ENCODE data around the gene PFKFB3. TPM values are rescaled to one million over a fixed set of nuclear protein-coding genes. Genes with fewer than 3 reads are reported as not detected.

Gene PFKFB3
- total and polyA plus RNA-seq, 9 of the 15 experiments (the other 6 are each of a cell fraction or from before 2014, with no cell fraction given) = 0.46 to 21.6 (median 7.8) TPM

DNA sequence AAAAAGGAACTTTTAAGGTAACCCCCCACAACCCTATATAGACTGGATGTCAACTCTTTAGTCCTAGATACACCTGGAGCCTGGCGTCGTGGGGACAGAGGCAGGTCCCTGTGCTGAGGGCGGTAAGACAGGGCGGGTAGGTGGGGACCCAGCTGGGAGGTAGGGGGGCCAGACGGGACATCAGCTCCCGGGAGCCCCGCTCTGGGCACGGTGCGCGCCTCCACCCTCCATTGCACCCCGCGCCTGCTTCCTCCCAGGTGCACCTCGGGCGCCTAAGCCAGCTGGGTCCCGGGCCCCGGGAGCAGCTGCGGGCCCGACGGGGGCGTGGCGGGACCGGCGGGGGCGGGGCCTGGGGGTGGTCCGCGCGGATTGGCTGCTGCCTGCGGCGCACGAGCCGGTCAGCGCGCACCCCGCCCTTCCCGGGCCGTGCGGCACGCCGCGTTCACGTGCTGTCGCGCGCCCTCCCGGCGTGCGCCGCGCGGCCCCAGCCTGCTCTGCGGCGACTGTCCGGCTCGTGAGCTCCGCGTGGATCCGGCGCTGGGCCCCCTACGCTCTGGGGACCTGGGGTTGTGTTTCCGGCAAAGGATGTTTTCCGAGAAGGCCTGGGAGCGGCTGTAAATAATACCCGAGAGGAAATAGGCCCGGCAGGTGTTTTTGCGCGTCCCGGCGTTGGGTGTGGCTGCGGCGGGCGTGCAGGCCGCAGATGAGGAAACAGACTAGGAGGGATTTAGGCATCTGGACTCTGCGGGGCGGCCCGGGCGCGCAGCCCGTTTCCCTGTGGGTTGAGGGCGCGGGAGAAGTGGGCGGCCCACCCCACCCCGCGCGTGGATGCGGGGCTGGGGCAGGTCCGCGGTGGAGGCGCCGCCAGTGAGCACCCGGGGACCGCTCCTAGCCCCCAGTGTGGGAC, 39.1 kb upstream of the PFKFB3 start (continued):
- TF ChIP-seq, protein P1, sequence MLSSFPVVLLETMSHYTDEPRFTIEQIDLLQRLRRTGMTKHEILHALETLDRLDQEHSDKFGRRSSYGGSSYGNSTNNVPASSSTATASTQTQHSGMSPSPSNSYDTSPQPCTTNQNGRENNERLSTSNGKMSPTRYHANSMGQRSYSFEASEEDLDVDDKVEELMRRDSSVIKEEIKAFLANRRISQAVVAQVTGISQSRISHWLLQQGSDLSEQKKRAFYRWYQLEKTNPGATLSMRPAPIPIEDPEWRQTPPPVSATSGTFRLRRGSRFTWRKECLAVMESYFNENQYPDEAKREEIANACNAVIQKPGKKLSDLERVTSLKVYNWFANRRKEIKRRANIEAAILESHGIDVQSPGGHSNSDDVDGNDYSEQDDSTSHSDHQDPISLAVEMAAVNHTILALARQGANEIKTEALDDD (IDR thresholded peaks at IDR 0.05) = no peak
- no peak for TF ChIP-seq ZNF124 (CRISPR knock-in tag; IDR thresholded peaks at IDR 0.05)
- no peak for TF ChIP-seq ZSCAN29 (IDR thresholded peaks at IDR 0.05)
- TF ChIP-seq TCF3 (CRISPR knock-in tag; IDR thresholded peaks at IDR 0.05) = peak; percentile 36; the same call in 1 of the 2 replicates
- TF ChIP-seq FOXK2 (conservative IDR thresholded peaks at IDR 0.05 in 1 of 2, IDR thresholded peaks at IDR 0.05 in 1 of 2; ENCODE audit: low read depth in 2 of 2) = peak; percentile 58 to 80
- no peak for TF ChIP-seq SNRNP70 (optimal IDR thresholded peaks at IDR 0.05; ENCODE audit: low read depth, low read length)
- peak; percentile 67; the same call in 1 of the 2 replicates for TF ChIP-seq ZKSCAN1 (IDR thresholded peaks at IDR 0.05; ENCODE audit: low read depth, low read length)
- TF ChIP-seq ZFP1 (CRISPR knock-in tag; IDR thresholded peaks at IDR 0.05) = no peak
- no peak for TF ChIP-seq PRPF4 (IDR thresholded peaks at IDR 0.05; ENCODE audit: insufficient read depth, low read depth, low read length, poor library complexity, severe bottlenecking)
- TF ChIP-seq CBX1 (IDR thresholded peaks at IDR 0.05; ENCODE audit: low read depth) = peak; percentile 81; the same call in 1 of the 2 replicates
- TF ChIP-seq, protein P2, sequence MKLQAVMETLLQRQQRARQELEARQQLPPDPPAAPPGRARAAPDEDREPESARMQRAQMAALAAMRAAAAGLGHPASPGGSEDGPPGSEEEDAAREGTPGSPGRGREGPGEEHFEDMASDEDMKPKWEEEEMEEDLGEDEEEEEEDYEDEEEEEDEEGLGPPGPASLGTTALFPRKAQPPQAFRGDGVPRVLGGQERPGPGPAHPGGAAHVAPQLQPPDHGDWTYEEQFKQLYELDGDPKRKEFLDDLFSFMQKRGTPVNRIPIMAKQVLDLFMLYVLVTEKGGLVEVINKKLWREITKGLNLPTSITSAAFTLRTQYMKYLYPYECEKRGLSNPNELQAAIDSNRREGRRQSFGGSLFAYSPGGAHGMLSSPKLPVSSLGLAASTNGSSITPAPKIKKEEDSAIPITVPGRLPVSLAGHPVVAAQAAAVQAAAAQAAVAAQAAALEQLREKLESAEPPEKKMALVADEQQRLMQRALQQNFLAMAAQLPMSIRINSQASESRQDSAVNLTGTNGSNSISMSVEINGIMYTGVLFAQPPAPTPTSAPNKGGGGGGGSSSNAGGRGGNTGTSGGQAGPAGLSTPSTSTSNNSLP (IDR thresholded peaks at IDR 0.05; ENCODE audit: borderline replicate concordance, low read depth, low read length) = no peak
- no peak for TF ChIP-seq ELF4 (CRISPR knock-in tag; IDR thresholded peaks at IDR 0.05)
- no peak for TF ChIP-seq MCM2 (IDR thresholded peaks at IDR 0.05; ENCODE audit: low read depth)
- TF ChIP-seq, protein P3, sequence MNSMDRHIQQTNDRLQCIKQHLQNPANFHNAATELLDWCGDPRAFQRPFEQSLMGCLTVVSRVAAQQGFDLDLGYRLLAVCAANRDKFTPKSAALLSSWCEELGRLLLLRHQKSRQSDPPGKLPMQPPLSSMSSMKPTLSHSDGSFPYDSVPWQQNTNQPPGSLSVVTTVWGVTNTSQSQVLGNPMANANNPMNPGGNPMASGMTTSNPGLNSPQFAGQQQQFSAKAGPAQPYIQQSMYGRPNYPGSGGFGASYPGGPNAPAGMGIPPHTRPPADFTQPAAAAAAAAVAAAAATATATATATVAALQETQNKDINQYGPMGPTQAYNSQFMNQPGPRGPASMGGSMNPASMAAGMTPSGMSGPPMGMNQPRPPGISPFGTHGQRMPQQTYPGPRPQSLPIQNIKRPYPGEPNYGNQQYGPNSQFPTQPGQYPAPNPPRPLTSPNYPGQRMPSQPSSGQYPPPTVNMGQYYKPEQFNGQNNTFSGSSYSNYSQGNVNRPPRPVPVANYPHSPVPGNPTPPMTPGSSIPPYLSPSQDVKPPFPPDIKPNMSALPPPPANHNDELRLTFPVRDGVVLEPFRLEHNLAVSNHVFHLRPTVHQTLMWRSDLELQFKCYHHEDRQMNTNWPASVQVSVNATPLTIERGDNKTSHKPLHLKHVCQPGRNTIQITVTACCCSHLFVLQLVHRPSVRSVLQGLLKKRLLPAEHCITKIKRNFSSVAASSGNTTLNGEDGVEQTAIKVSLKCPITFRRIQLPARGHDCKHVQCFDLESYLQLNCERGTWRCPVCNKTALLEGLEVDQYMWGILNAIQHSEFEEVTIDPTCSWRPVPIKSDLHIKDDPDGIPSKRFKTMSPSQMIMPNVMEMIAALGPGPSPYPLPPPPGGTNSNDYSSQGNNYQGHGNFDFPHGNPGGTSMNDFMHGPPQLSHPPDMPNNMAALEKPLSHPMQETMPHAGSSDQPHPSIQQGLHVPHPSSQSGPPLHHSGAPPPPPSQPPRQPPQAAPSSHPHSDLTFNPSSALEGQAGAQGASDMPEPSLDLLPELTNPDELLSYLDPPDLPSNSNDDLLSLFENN (IDR thresholded peaks at IDR 0.05; ENCODE audit: low read depth in 2 of 2, low read length in 2 of 2) = peak in 1 of 2 experiments; percentile 77; a peak in 2 of 4 replicates
- no peak for TF ChIP-seq ZNF586 (CRISPR knock-in tag; conservative IDR thresholded peaks at IDR 0.05)
- TF ChIP-seq PPARD (CRISPR knock-in tag; IDR thresholded peaks at IDR 0.05) = no peak
- no peak for TF ChIP-seq ZNF780A (CRISPR knock-in tag; IDR thresholded peaks at IDR 0.05)
- no peak for TF ChIP-seq RFX5 (IDR thresholded peaks at IDR 0.05; ENCODE audit: low read depth, low read length)
- peak; percentile 78 for TF ChIP-seq CBFA2T3 (IDR thresholded peaks at IDR 0.05)
